ENCODE data around the gene TNNI2.

DNA sequence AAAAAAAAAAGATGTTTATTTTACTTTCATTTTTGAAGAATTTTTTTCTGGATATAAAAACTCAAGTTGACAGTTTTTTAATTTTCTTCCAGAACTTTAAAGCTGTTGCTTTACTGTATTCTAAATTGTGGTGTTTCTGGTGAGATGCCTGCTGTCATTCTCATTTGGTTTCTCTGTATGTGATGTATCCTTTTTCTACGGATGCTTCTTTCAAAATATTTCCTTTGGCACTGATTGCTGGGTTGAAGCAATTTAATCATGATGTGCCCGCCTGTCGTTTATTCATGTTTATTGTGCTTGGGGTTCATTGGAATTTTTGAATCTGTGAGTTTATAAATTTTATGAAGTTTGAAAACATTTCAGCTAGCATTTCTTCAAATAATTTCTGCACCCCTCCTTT is 45.7 kb upstream of the TNNI2 start:
- TF ChIP-seq, protein P1, sequence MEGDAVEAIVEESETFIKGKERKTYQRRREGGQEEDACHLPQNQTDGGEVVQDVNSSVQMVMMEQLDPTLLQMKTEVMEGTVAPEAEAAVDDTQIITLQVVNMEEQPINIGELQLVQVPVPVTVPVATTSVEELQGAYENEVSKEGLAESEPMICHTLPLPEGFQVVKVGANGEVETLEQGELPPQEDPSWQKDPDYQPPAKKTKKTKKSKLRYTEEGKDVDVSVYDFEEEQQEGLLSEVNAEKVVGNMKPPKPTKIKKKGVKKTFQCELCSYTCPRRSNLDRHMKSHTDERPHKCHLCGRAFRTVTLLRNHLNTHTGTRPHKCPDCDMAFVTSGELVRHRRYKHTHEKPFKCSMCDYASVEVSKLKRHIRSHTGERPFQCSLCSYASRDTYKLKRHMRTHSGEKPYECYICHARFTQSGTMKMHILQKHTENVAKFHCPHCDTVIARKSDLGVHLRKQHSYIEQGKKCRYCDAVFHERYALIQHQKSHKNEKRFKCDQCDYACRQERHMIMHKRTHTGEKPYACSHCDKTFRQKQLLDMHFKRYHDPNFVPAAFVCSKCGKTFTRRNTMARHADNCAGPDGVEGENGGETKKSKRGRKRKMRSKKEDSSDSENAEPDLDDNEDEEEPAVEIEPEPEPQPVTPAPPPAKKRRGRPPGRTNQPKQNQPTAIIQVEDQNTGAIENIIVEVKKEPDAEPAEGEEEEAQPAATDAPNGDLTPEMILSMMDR (IDR thresholded peaks at IDR 0.05) = no peak
- TF ChIP-seq POLR2A (IDR thresholded peaks at IDR 0.05) = no peak
